CD4-positive, alpha-beta T cell treated with Interleukin-10 for 1 hour (primary cell): Measurements from ENCODE around the gene CORIN.
"Not testable (repeated sequence)": the region's sequence is repeated elsewhere in the genome, so short reads cannot be mapped to it uniquely, and the experiment has no call there.

Experiments
- DNase-seq: peaks from one replicate; pipeline ENCODE4 v3.0.0-alpha.2; 2020

Gene CORIN

DNA sequence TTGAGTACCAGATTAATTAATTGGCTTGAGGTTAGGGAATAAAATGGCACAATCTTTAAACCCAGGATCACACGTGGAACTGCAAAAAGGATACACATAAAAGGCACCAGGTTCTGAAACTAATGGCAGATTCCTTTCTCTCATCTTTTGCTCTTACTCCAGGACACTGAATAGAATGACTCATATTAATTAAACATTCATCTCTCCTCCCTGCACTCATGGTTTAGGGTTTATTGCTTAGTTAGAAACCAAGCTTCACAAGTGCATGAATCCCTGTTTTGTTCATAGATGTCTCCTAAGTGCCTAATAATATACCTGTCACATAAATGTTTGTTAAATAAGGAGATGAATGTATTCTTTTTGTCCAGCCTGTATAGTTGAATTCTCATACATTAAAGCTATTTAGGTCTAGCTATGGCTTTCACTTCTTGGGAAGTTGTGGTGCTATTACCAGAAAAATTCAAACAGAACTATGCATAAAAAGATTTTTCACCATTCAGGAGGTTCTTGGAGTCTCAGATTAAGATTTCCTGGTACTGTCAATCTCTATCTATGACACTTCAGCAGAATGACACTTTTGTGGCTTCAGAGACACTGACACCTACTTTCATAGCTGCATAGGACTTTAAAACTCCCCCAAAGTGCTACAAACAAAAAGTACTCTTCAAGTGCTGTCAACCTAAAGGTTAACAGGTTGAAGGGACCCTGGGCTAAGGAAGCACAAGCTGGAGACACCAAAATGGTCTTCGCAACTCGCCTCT is 7.4 kb downstream of the CORIN start:
- no peak for DNase-seq

- no peak for DNase-seq
These were observed 8.4 kb downstream of the CORIN start for GRCh38 chr4:47829438-47829837.

DNA sequence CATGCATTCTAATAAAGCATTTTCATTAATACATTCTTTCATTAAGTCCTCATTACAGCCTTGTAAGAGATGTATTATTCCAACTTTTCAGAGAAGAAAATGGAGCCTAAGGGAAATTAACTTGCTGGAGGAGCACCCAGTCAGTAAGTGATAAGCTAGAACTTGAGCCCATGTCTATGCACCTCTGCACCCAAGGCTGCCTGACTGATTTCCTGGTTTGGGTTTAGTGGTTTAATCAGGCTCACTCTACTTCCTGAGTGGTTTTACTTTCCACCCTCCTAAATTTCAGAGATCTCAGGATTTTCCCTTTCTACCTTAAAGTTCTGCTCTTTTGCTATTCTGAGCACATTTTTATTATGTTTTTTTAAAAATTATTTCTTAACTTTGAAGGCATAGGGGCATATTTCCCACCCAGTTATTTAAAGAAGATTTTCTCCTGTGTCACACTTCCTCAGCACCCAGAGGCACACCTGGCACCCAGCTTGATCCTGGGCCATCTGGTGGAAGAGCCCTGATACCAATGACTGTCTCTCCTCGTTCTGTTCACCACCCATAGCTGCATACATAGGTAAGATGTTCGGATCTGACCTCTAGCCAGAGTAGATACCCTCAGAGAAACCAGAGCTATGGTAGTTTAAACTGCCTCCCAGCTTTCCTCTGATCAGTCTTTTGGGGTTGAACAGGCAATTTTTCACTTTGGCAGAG is 10.4 kb downstream of the CORIN start:
- no peak for DNase-seq

DNA sequence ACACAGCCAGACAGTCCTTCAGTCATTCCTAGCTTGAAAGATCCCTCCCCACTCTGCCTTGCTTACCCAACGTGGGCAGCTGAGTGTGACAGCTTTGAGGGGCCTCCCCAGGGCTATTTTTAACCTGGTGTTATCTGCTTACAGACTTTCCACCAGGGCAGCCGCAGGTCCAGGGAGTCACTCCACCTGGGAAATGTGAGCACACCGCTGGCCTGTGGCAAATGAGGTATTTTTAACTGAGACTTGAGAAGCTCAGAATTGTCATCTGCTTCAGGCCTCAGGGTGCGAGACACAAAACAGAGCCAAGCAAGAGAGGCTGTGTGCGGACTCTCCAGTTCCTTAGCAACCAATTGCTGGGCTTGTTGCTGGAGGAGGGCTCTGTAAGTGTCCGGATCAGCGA is 13.0 kb downstream of the CORIN start:
- no peak for DNase-seq

- no peak for DNase-seq
These were observed 18.7 kb downstream of the CORIN start for GRCh38 chr4:47819178-47819577.

DNA sequence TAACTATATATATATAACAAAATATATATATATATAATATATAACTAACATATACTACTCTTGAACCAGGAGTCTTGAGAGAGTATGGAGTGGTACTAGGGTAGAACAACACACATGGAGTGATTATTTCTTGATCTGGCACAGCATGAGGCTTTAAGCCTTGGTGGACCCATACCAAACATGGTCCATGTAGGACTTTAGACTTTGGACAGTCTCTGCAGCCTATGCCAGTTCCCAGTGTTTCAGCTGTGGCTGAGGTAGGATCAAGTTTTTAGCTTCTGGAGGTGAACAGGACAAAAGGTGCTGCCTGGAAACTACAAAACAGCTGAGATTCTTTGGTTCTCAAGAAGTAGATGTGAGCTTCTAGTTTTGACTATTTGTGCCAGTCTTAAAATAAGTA is 20.6 kb downstream of the CORIN start:
- no peak for DNase-seq

DNA sequence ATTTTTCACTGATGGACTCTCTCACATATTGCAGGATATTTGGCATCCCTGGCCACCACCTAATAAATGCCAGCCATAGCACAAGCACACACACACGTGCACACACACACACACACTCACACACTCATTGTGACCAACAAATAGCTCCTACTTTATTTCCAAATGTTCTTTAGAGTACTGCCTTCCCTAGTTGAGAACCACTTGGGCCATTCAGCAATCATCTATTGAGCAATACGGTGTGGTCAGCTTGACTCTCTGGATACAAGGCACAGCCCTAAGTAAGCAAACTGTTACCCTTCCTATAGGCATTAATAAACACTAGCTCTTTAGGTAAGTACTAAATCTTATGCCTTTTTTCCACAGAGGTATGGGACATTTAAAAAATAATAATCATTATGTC is 21.1 kb downstream of the CORIN start:
- DNase-seq: no peak

DNA sequence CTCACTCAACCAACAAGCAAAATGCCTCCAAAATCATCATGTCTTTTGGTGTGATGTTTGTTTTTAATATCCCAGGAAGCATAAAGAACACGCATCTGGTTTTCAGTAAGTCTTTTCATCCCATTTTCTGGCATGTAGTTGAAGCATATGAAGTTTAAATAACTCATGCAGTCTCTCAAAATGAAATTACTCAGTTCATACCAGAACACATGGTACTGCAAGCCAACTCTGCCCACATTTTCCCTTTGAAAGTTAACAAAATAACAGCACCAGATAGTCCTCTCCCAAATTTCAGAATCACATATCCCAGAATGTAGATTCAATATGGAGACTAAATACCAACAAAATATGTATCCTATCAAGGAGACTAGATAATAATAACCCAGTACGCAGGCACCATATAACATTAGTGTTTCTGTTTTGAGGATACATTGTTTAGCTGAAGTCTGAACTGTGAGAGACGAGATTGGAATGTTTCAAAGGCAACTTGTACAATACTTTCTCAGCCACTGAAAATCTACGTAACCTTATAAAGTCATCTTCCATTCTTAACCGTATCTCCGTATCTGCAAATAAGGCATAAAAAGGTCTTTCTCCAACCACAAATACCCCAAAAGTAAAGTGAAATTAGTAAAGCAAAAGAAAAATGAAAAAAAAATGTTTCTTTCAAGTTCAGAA is 23.1 kb downstream of the CORIN start:
- no peak for DNase-seq

DNA sequence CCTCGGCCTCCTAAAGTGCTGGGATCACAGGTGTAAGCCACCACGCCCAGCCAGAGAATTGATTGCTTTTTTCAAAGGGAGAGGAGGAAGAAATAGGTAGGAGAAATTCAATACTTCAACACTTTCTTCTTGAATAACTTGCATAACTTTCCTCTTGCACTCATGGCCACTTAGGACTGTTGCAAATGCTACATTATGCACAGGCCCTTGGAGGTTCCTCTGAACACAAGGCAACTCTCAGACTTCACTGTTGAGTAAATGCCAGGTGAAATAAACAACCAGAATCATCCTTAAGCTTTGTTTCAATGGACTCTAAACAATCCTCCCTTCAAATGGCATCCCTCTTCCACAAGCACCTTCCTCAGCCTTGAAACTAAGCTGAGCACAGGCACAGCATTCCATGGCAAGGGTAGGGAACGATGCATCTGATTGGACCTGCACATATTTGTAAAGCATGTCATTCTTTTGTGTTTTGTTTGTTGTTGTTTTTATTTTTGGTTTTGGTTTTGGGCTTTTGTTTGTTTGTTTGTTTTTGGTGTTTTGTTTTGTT is 28.1 kb downstream of the CORIN start:
- DNase-seq: no peak

- no peak for DNase-seq
These were observed 33.3 kb downstream of the CORIN start for GRCh38 chr4:47804598-47804997.

- no peak for DNase-seq
These were observed 36.3 kb downstream of the CORIN start for GRCh38 chr4:47801481-47802002.

DNA sequence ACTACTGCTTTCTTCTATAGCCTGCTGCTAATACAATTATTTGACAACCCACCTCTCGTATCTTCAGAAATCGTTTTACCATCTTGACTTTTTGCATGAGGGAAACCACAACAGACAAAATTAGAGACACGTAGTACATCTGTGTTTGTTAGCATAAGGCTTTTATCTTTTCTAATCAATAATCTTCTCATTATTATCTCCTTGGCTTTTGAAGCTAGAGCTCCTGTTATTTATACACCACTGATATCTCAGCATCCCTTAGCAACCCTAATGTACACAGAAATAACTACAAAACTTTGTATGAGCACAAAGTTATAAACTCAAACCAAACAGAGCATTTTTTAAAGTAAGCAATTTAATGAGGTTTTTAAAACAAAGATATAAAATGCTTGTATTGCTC is 39.7 kb downstream of the CORIN start:
- no peak for DNase-seq

DNA sequence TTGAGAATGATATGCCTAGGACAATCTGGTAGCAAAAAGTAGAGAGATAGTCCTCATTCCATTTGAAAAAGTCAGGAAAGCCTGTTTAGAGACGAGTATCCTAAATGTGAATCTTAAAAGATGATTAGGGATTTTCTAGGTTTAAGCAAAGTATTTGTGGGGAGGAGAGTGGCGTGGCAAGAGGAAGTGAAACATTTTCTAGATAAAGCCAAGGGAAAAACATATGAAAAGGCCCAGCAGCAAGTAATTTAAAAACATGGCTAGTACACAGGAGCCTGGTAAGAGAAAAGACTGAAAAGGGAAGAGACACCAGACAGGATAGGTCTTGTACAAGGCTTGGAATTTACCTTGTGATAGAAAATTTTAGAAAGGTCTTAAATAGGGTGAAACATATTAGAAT is 45.9 kb downstream of the CORIN start:
- DNase-seq: no peak

- no peak for DNase-seq
These were observed 47.8 kb downstream of the CORIN start for GRCh38 chr4:47790105-47790504.

- DNase-seq: no peak
These were observed 49.7 kb downstream of the CORIN start for GRCh38 chr4:47788126-47788525.

GRCh38 chr4:47786958-47787370 is 50.9 kb downstream of the CORIN start:
- DNase-seq: no peak

GRCh38 chr4:47785153-47785552 is 52.7 kb downstream of the CORIN start:
- no peak for DNase-seq

DNA sequence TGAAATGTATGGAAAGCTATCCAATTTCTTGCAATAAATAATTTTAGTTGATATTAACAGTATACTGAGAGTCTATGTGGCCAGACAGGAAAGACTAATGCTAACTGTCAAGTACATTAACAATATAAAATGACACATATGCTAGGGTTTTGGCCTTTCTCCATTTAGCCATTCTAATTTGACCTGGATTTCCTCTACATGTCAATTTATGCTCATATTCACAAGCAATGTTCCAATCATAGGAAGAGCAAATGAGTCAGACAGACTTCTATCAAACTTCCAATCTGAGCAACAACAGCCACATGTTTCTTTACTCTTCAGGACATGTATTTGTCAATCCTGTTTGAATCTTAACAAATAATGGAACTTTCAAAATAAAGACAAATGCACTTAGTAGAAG is 53.6 kb downstream of the CORIN start:
- no peak for DNase-seq

DNA sequence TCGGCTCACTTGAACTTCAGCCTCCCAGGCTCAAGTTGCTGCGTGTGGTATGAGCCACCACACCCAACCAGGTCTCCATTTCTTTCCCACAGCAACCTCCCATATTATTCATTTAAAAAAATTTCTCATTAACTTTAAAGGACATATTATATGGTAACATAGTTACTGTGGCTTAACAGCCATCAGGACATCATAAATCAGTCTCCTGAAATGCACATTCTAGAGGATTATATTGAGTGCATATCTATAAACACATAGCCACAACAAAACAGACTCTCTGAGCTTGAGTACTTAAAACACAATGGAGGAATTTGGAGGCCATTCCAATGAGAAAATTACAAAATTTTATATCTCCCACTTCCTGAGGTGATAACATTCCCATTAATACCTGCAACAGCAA is 61.5 kb downstream of the CORIN start:
- DNase-seq: no peak

DNA sequence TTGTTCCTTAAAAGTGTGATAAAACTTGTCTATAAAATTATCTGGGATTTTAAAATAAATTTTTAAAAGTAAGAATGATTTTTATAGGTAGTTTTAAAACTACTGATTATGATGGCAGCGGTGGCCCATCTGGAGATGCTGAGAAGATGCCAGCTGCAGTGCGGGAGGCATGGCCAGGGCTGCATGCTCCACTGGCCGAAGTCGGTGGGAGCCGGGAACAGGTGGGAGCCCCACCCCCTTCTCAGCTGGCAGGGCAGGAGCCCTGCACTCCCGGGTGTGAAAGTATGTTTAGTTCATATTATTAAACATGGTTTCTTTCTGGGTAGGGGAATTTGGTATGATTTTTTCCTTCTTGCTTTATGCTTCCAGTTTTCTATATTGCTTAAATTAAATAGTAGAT is 63.8 kb downstream of the CORIN start:
- DNase-seq: no peak

- DNase-seq: no peak
These were observed 66.8 kb downstream of the CORIN start for GRCh38 chr4:47771020-47771419.

GRCh38 chr4:47767956-47768355 is 69.9 kb downstream of the CORIN start:
- not testable (repeated sequence) for DNase-seq

GRCh38 chr4:47763279-47763678 is 74.6 kb downstream of the CORIN start:
- DNase-seq: no peak
